HG03135 (cell line): ENCODE results near the gene ECE1.

Experiments
- ATAC-seq: cut with Tn5 transposase; IDR thresholded peaks from one replicate; pipeline ENCODE4 v1.9.1; 2021; ENCODE audit warnings: mild to moderate bottlenecking, moderate library complexity; ENCODE audit not compliant: unreplicated experiment

The ECE1 gene

DNA sequence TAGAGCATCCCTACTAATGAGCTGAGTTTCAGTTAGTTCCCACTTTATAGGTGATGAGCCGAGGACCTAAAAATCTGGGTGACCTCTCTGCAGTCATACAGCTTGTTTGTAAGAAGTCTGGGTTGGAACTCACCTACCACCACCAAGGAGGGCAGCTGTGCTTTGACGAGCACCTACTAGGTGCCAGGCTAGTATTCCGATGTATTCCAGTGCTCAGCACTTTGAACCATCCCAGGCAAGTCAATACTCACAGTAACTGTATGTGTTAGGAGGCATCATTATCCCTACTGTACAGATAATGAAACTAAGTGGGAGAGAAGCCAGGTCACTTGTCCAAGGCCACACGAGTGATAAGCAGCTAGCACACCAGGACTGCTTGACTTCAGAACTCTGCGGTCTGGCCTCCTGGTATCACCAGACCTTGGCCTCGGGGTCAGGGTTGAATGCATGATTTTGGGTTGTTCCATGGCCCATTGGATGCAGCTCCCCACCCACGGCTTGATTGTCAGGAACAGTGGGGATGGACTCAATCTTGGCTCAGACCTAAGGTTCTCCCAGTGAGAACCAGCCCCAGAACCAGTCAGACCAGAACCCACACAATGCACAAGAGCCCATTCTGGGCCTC is 20.7 kb downstream of the ECE1 start:
- ATAC-seq: no peak

GRCh38 chr1:21268281-21269239 is 21.7 kb downstream of the ECE1 start:
- no peak for ATAC-seq

GRCh38 chr1:21267191-21268077 is 22.8 kb downstream of the ECE1 start:
- ATAC-seq: no peak

- ATAC-seq: no peak
Measured at GRCh38 chr1:21266119-21266774, 24.0 kb downstream of the ECE1 start.

- ATAC-seq: no peak
Measured at GRCh38 chr1:21265644-21266043, 24.6 kb downstream of the ECE1 start.

- no peak for ATAC-seq
Measured at GRCh38 chr1:21264898-21265297, 25.4 kb downstream of the ECE1 start.

DNA sequence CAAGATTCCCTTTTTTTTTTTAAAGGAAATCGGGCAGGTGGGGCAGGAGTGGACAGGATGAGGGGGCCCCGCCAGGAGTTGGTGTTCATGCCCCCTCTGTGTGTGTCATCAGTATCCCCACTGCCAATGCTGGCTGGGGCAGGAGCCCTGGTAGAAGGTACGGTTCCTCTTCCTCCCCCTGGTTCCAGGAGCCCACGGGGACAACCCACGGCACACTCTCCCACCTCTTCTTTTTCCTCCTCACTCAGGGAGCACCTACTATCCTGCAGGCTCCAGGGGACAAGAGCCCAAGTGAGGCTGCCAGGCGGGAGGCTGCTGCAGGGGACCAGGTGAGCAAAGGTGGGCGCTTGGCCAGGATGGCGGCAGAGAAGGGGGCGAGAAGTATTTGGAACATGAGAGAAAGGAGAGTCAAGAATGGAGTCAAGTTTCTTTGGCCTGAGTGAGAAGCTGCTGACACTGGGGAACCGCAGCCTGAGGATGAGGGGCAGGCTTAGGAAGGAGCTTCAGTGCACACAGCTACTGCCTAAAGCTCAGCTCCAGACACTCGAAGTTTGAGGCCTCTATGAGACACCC is 26.5 kb downstream of the ECE1 start:
- no peak for ATAC-seq

- ATAC-seq: no peak
Measured at GRCh38 chr1:21263052-21263429, 27.2 kb downstream of the ECE1 start.

DNA sequence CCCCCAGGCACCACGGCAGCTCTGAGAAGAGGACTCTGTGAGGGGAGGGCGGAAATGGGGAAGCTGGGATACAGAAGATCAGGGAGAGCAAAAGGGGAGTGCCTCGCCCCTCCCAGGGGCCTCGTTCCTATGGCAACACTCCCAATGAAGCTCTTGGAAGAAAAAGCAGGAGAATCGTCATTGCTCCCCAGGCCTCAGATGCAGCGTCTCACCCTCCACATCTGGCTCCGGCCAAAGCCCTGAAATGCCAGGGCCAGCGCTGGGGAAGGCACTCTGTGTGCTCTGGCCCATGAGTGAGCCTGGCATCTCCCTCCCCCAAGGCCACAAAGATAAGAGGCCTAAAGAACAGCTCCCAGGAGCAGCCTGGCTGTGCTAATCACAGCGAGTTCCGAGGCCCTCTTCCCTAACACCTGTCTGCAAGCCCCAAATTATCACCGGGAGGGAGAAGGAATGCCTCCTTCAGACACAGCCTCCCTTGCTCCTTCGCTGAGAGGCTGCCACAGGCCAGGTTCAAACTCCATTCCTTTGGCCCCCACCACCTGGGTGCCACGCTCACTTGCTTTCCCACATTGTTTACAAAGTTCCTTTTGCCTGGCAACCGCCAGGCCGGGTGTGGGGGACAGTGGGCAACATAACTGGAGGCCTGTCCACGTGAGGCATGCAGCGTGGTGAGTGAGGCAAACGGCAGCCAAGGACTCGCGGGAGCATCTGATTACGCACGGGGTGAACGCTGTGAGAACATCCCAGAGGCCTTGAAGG is 27.8 kb downstream of the ECE1 start:
- no peak for ATAC-seq

DNA sequence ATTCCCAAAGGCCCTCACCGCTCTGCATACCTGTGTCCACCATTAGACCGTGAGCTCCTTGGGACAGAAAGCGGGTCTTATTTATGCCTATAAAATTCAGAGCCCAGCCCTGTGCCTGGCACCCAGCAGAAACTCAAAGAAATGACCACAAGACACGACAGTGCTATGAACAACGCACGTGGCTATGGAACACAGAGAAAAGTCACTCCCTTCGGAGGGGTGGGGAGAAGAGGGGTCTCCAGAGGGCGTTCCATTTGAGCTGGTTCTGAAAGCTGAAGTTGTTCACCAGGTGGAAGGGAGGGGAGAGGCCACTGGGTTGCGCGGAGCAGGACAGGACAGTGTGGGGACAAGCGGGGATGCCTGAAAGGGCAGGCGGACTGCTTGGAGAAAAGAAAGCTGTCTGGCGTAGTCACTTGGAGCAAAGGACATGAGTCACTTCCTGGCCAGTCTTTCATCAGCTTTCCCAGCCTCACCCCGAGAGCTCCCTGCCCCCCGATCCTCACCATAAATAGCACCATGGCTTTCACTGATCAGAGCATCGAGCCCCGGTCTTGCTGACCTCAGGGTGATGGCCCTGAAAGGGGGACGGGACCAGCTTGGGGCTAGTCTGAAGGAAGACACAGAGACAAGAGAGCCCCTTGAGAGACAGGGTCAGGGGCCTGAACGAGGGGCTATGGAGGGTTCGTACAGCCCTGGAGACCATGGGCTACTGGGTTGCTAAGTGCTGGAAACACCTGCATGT is 28.5 kb downstream of the ECE1 start:
- ATAC-seq: no peak

- no peak for ATAC-seq
Measured at GRCh38 chr1:21260405-21261125, 29.7 kb downstream of the ECE1 start.

- ATAC-seq: no peak
Measured at GRCh38 chr1:21259316-21260076, 30.8 kb downstream of the ECE1 start.

GRCh38 chr1:21258331-21259134 is 31.7 kb downstream of the ECE1 start:
- ATAC-seq: no peak

- no peak for ATAC-seq
Measured at GRCh38 chr1:21257431-21258135, 32.7 kb downstream of the ECE1 start.

DNA sequence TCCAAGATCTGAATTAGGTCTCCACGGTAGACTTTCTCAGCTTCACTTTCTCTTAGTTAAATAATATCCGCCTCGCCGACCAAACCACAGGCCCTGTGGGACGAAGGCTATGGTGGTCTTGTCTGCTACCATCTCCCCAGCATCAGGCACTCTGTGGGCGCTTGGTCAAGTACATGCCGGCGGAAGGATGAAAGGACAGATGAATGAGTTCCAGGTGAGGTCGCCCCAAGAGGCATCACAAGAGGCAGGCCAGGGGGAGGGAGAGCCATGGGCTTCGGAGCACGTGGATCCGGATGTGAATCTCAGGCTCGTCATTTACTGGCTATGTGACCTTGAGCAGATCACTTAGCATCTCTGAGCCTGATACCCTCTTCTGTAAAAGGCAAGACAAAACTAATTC is 33.5 kb downstream of the ECE1 start:
- no peak for ATAC-seq

GRCh38 chr1:21255943-21256320 is 34.3 kb downstream of the ECE1 start:
- no peak for ATAC-seq
